ENCODE measurements around the gene REV1.

The REV1 gene

GRCh38 chr2:99445065-99445464 is 44.8 kb downstream of the REV1 start:
- DNase-seq, result no peak

GRCh38 chr2:99444222-99444621 is 45.6 kb downstream of the REV1 start:
- no peak for DNase-seq

GRCh38 chr2:99442837-99443236 is 47.0 kb downstream of the REV1 start:
- DNase-seq, result no peak

GRCh38 chr2:99439971-99440505 is 49.8 kb downstream of the REV1 start:
- DNase-seq, result no peak

- DNase-seq, result no peak
These were observed 52.9 kb downstream of the REV1 start for GRCh38 chr2:99436874-99437273.

- no peak for DNase-seq
These were observed 56.5 kb downstream of the REV1 start for GRCh38 chr2:99433340-99433739.

- no peak for DNase-seq
These were observed 58.1 kb downstream of the REV1 start for GRCh38 chr2:99431587-99432275.

GRCh38 chr2:99430614-99431291 is 59.1 kb downstream of the REV1 start:
- DNase-seq, result no peak

- DNase-seq, result no peak
These were observed 64.8 kb downstream of the REV1 start for GRCh38 chr2:99425022-99425421.

GRCh38 chr2:99424371-99424770 is 65.4 kb downstream of the REV1 start:
- DNase-seq, result no peak

- no peak for DNase-seq
These were observed 67.2 kb downstream of the REV1 start for GRCh38 chr2:99422599-99422998.

GRCh38 chr2:99421469-99421868 is 68.3 kb downstream of the REV1 start:
- no peak for DNase-seq

GRCh38 chr2:99420751-99421299 is 69.0 kb downstream of the REV1 start:
- DNase-seq, result no peak

GRCh38 chr2:99420031-99420430 is 69.8 kb downstream of the REV1 start:
- no peak for DNase-seq

- DNase-seq, result no peak
These were observed 72.4 kb downstream of the REV1 start for GRCh38 chr2:99417396-99417795.

- DNase-seq, result no peak
These were observed 75.3 kb downstream of the REV1 start for GRCh38 chr2:99414566-99414965.

GRCh38 chr2:99410276-99410675 is 79.5 kb downstream of the REV1 start:
- no peak for DNase-seq

GRCh38 chr2:99406137-99406536 is 83.7 kb downstream of the REV1 start:
- no peak for DNase-seq

- no peak for DNase-seq
These were observed 84.8 kb downstream of the REV1 start for GRCh38 chr2:99404797-99405669.

GRCh38 chr2:99404039-99404796 is 85.6 kb downstream of the REV1 start:
- no peak for DNase-seq

GRCh38 chr2:99403524-99403923 is 86.3 kb downstream of the REV1 start:
- DNase-seq, result no peak

- no peak for DNase-seq
These were observed 86.7 kb downstream of the REV1 start for GRCh38 chr2:99403084-99403483.
